H9 (cell line): ENCODE measurements around the gene FRAT1. TPM values are rescaled to one million over a fixed set of nuclear protein-coding genes. Genes with fewer than 3 reads are reported as not detected.
A peak's percentile ranks its signal among the peaks of the same experiment; 100 is the strongest.

Source experiments
- DNase-seq: peaks from one replicate; pipeline ENCODE4 v3.0.0-alpha.2; 2017
- H2AFZ ChIP-seq: one replicate; pipeline ENCODE4 v1.6.1; 2013; ENCODE audit warnings: mild to moderate bottlenecking, low read length, control low read depth, moderate library complexity
- H2AK5ac ChIP-seq: 2 replicates; pipeline ENCODE4 v1.6.1; 2013; ENCODE audit warnings: low read length, control low read depth, mixed read lengths; ENCODE audit not compliant: insufficient read length
- H2BK120ac ChIP-seq: one replicate; pipeline ENCODE4 v1.6.1; 2013; ENCODE audit warnings: low read depth, mild to moderate bottlenecking, low read length, control low read depth, inconsistent platforms; ENCODE audit not compliant: poor library complexity, severe bottlenecking
- H2BK12ac ChIP-seq: 2 replicates; pipeline ENCODE4 v1.6.1; 2013; ENCODE audit warnings: low read length, control low read depth, mixed read lengths, low read depth; ENCODE audit not compliant: insufficient read length
- H2BK15ac ChIP-seq: 2 replicates; pipeline ENCODE4 v1.6.1; 2013; ENCODE audit warnings: low read depth, low read length, control low read depth
- H2BK20ac ChIP-seq: one replicate; pipeline ENCODE4 v1.6.1; 2013; ENCODE audit warnings: low read depth, mild to moderate bottlenecking, low read length, control low read depth, inconsistent platforms; ENCODE audit not compliant: poor library complexity, severe bottlenecking
- H2BK5ac ChIP-seq: 2 replicates; pipeline ENCODE4 v1.6.1; 2013; ENCODE audit warnings: low read length, control low read depth, mixed read lengths; ENCODE audit not compliant: insufficient read length
- H3K14ac ChIP-seq: 2 replicates; pipeline ENCODE4 v1.6.1; 2013; ENCODE audit warnings: low read length, control low read depth; ENCODE audit not compliant: insufficient read depth
- H3K18ac ChIP-seq: 2 replicates; pipeline ENCODE4 v1.6.1; 2013; ENCODE audit warnings: low read depth, mild to moderate bottlenecking, mixed read lengths, low read length, control low read depth; ENCODE audit not compliant: insufficient read length
- H3K23ac ChIP-seq: 2 replicates; pipeline ENCODE4 v1.6.1; 2013; ENCODE audit warnings: low read length, control low read depth, mixed read lengths, low read depth; ENCODE audit not compliant: insufficient read length
- H3K23me2 ChIP-seq: 2 replicates; pipeline ENCODE4 v1.6.1; 2013; ENCODE audit warnings: low read depth, mild to moderate bottlenecking, mixed read lengths, low read length, control low read depth; ENCODE audit not compliant: insufficient read length, poor library complexity, severe bottlenecking
- H3K27ac ChIP-seq: 2 replicates; pipeline ENCODE4 v1.5.1; 2013; ENCODE audit warnings: low read length, control low read depth, mixed read lengths, low read depth; ENCODE audit not compliant: insufficient read length
- H3K27me3 ChIP-seq: 2 replicates; pipeline ENCODE4 v1.6.1; 2013; ENCODE audit warnings: low read length, control low read depth, inconsistent platforms; ENCODE audit not compliant: insufficient read depth
- H3K4ac ChIP-seq: 2 replicates; pipeline ENCODE4 v1.6.1; 2013; ENCODE audit warnings: low read depth, mild to moderate bottlenecking, control low read depth, inconsistent platforms, low read length, moderate library complexity
- H3K4me1 ChIP-seq: 2 replicates; pipeline ENCODE4 v1.6.1; 2013; ENCODE audit warnings: low read length, control low read depth, inconsistent platforms; ENCODE audit not compliant: insufficient read depth
- H3K4me2 ChIP-seq: 2 replicates; pipeline ENCODE4 v1.6.1; 2013; ENCODE audit warnings: low read length, control low read depth, mixed read lengths; ENCODE audit not compliant: insufficient read length, insufficient read depth
- H3K56ac ChIP-seq: 2 replicates; pipeline ENCODE4 v1.6.1; 2013; ENCODE audit warnings: low read depth, mild to moderate bottlenecking, mixed read lengths, low read length, control low read depth; ENCODE audit not compliant: insufficient read length
- H3K79me1 ChIP-seq: 2 replicates; pipeline ENCODE4 v1.6.1; 2013; ENCODE audit warnings: low read depth, mild to moderate bottlenecking, moderate library complexity, low read length, control low read depth, inconsistent platforms; ENCODE audit not compliant: insufficient read depth, poor library complexity, severe bottlenecking
- H3K79me2 ChIP-seq: 2 replicates; pipeline ENCODE4 v1.6.1; 2013; ENCODE audit warnings: low read length, control low read depth, inconsistent platforms; ENCODE audit not compliant: insufficient read depth
- H3K9ac ChIP-seq: 2 replicates; pipeline ENCODE4 v1.6.1; 2013; ENCODE audit warnings: low read length, control low read depth, mixed read lengths; ENCODE audit not compliant: insufficient read length; ENCODE audit errors: extremely low read depth
- H3K9me3 ChIP-seq: one replicate; pipeline ENCODE4 v1.6.1; 2013; ENCODE audit warnings: low read depth, low read length, inconsistent platforms; ENCODE audit not compliant: control insufficient read depth
- H3T11ph ChIP-seq: one replicate; pipeline ENCODE4 v1.6.1; 2013; ENCODE audit warnings: mild to moderate bottlenecking, low read length, control low read depth, inconsistent platforms
- H4K20me1 ChIP-seq: one replicate; pipeline ENCODE4 v1.6.1; 2013; ENCODE audit not compliant: control insufficient read depth, insufficient read length, insufficient read depth
- H4K5ac ChIP-seq: 2 replicates; pipeline ENCODE4 v1.6.1; 2013; ENCODE audit warnings: low read depth, mild to moderate bottlenecking, mixed read lengths, low read length, control low read depth; ENCODE audit not compliant: insufficient read length
- H4K8ac ChIP-seq: replicated peaks from 2 replicates; pipeline ENCODE4 v1.6.1; 2013; ENCODE audit warnings: low read length, control low read depth, mixed read lengths, low read depth; ENCODE audit not compliant: insufficient read length
- H4K91ac ChIP-seq: 2 replicates; pipeline ENCODE4 v1.6.1; 2013; ENCODE audit warnings: low read depth, mild to moderate bottlenecking, moderate library complexity, mixed read lengths, low read length, control low read depth; ENCODE audit not compliant: insufficient read length
- H3K27ac Mint-ChIP-seq, 3 experiments: 2 replicates in 2 of 3; 3 replicates in 1 of 3; pipeline ENCODE4 v1.8.0; 2020 to 2021; ENCODE audit warnings: mixed read lengths in 3 of 3, mild to moderate bottlenecking in 1 of 3, moderate library complexity in 1 of 3
- H3K27me3 Mint-ChIP-seq: 2 replicates; pipeline ENCODE4 v1.8.0; 2021; ENCODE audit warnings: low read depth, mild to moderate bottlenecking, moderate library complexity, mixed read lengths
- H3K36me3 Mint-ChIP-seq, 3 experiments: 2 replicates in 2 of 3; 3 replicates in 1 of 3; pipeline ENCODE4 v1.8.0; 2020 to 2021; ENCODE audit warnings: low read depth in 3 of 3, mixed read lengths in 3 of 3; ENCODE audit not compliant: insufficient read depth in 1 of 3
- H3K4me1 Mint-ChIP-seq, 2 experiments: 2 replicates each; pipeline ENCODE4 v1.8.0; 2020; ENCODE audit warnings: mixed read lengths in 2 of 2
- H3K4me3 Mint-ChIP-seq, 2 experiments: 2 replicates in 1 of 2; 3 replicates in 1 of 2; pipeline ENCODE4 v1.8.0; 2020 to 2021; ENCODE audit warnings: mild to moderate bottlenecking in 2 of 2, mixed read lengths in 2 of 2, moderate library complexity in 1 of 2
- H3K9me3 Mint-ChIP-seq, 2 experiments: 2 replicates in 1 of 2; 3 replicates in 1 of 2; pipeline ENCODE4 v1.8.0; 2020; ENCODE audit warnings: mild to moderate bottlenecking in 2 of 2, mixed read lengths in 2 of 2, moderate library complexity in 1 of 2
- WGBS: extraction: QIAGEN DNeasy Blood & Tissue Kit; methylation state at CpG from one replicate; pipeline ENCODE4 v1.1.7; 2013; ENCODE audit warnings: missing lambda C conversion rate, low lambda C conversion rate, mixed read lengths; ENCODE audit not compliant: insufficient read length; ENCODE audit errors: extremely low coverage; 5-methylcytosine and 5-hydroxymethylcytosine counted together
- total RNA-seq: library from RNA; stranded (reverse); gene quantifications from 2 replicates; pipeline ENCODE4 v1.2.1, GENCODE V29; 2021
- TF ChIP-seq, protein P1 (sequence below): fragments of 200-600 bp; sonication (generic); conservative IDR thresholded peaks from 3 replicates; pipeline ENCODE4 v1.8.0; 2021; ENCODE audit warnings: antibody characterized with exemption, mild to moderate bottlenecking

FRAT1 gene
- total RNA-seq, 1 experiment from 2014 or later = 7.3 TPM

DNA sequence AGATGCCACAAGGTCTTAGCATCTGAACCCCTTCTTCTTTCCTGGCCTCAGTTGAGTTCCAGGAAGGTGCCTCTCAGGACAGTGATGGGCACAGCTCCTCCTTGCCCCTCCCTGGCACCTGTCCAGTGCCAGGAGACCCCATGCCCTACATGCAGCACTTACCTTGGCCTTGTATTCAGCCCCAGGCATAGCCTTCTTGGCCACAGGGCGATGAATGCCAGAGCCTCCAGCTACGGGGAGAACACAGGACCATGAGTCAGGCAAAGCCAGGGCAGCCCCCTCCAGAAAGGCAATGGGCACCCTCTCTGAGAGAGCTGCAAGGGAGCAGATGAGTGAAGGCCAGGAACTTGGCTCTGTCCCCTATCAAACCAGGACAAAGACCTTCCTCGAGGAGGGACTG lies 39.7 kb downstream of the FRAT1 start:
- DNase-seq = no peak
- Histone ChIP-seq H3K9ac (no peak overlapping the region), H3K27ac (no peak overlapping the region), H2AK5ac (no peak overlapping the region), H3K4me1 (no peaks in the 10 kb centered on the region), H2BK5ac (no peak overlapping the region), H3K4me2 (no peak overlapping the region), H3K9me3 (no peaks in the 10 kb centered on the region), H4K8ac (no peak overlapping the region), H3K79me2 (no peaks in the 10 kb centered on the region), H3T11ph (no peak overlapping the region), H4K5ac (no peak overlapping the region), H3K27me3 (no peaks in the 10 kb centered on the region), H3K56ac (no peak overlapping the region), H3K14ac (no peak overlapping the region), H3K23me2 (no peaks in the 10 kb centered on the region), H2BK15ac (no peak overlapping the region), H4K91ac (no peak overlapping the region), H3K18ac (no peak overlapping the region), H4K20me1 (no peaks in the 10 kb centered on the region), H3K23ac (no peak overlapping the region), H2AFZ (no peak overlapping the region), H2BK20ac (no peak overlapping the region), H2BK120ac (no peak overlapping the region), H2BK12ac (no peak overlapping the region), H3K79me1 (no peaks in the 10 kb centered on the region), H3K4ac (no peak overlapping the region)
- no peaks in the 10 kb centered on the region; the same call in 1 of the 2 replicates for H3K27me3 Mint-ChIP-seq
- H3K36me3 Mint-ChIP-seq = peaks cover 22 to 79% (median 40%) of the 10 kb centered on the region in 3 experiments; a peak in 6 of 7 replicates
- no peaks in the 10 kb centered on the region for H3K9me3 Mint-ChIP-seq
- TF ChIP-seq, protein P1, sequence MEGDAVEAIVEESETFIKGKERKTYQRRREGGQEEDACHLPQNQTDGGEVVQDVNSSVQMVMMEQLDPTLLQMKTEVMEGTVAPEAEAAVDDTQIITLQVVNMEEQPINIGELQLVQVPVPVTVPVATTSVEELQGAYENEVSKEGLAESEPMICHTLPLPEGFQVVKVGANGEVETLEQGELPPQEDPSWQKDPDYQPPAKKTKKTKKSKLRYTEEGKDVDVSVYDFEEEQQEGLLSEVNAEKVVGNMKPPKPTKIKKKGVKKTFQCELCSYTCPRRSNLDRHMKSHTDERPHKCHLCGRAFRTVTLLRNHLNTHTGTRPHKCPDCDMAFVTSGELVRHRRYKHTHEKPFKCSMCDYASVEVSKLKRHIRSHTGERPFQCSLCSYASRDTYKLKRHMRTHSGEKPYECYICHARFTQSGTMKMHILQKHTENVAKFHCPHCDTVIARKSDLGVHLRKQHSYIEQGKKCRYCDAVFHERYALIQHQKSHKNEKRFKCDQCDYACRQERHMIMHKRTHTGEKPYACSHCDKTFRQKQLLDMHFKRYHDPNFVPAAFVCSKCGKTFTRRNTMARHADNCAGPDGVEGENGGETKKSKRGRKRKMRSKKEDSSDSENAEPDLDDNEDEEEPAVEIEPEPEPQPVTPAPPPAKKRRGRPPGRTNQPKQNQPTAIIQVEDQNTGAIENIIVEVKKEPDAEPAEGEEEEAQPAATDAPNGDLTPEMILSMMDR = no peak
- peaks cover 9 to 12% of the 10 kb centered on the region in 2 experiments for H3K4me1 Mint-ChIP-seq
- H3K27ac Mint-ChIP-seq = peak overlapping the region in 2 of 3 experiments; percentile 70 to 76; a peak in 2 of 7 replicates
- no peak overlapping the region for H3K4me3 Mint-ChIP-seq
- WGBS = no CpG with 5 or more reads among the region's 3 CpGs
